ENCODE measurements around the gene OCIAD1. TPM values are rescaled to one million over a fixed set of nuclear protein-coding genes. Genes with fewer than 3 reads are reported as not detected.

Gene OCIAD1
- total RNA-seq, 4 donors from 2014 or later = 63.5 to 120 (median 76.5) TPM

- Histone ChIP-seq H3K27ac (no peak overlapping the region), H3K9me3 (no peaks in the 10 kb centered on the region), H3K27me3 (no peaks in the 10 kb centered on the region), H3K4me3 (no peak overlapping the region), H3K36me3 (peaks cover 0 to 55% (median 4%) of the 10 kb centered on the region in 3 donors), H3K4me1 (no peaks in the 10 kb centered on the region)
- no peak for DNase-seq
- TF ChIP-seq, protein P1, sequence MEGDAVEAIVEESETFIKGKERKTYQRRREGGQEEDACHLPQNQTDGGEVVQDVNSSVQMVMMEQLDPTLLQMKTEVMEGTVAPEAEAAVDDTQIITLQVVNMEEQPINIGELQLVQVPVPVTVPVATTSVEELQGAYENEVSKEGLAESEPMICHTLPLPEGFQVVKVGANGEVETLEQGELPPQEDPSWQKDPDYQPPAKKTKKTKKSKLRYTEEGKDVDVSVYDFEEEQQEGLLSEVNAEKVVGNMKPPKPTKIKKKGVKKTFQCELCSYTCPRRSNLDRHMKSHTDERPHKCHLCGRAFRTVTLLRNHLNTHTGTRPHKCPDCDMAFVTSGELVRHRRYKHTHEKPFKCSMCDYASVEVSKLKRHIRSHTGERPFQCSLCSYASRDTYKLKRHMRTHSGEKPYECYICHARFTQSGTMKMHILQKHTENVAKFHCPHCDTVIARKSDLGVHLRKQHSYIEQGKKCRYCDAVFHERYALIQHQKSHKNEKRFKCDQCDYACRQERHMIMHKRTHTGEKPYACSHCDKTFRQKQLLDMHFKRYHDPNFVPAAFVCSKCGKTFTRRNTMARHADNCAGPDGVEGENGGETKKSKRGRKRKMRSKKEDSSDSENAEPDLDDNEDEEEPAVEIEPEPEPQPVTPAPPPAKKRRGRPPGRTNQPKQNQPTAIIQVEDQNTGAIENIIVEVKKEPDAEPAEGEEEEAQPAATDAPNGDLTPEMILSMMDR (IDR thresholded peaks at IDR 0.05) = no peak
- no peak for TF ChIP-seq POLR2A (IDR thresholded peaks at IDR 0.05)
These were observed 60.2 kb downstream of the OCIAD1 start for GRCh38 chr4:48891028-48891619.

DNA sequence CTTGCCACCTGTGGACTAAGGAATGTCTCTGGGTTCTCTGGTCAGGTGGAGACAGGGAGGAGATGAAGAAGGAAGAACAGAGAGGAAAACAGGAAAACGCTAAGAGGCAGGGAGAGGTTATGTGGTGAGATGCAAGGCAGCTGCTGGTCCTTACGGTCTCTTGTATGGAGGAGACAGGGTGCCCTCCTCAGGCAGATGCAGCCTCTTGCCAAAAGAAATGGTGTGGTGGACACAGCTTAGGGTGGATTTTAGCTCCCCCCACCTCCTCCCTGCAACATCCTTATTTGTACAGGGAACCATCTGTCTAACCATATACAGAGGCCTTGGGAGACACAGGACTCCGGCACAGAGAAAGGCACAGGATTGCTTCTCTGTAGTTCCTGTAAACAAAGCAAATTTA, 66.0 kb downstream of the OCIAD1 start:
- Histone ChIP-seq H3K4me3 (no peak overlapping the region), H3K9me3 (no peaks in the 10 kb centered on the region), H3K4me1 (no peaks in the 10 kb centered on the region), H3K27ac (no peak overlapping the region), H3K27me3 (no peaks in the 10 kb centered on the region), H3K36me3 (peaks cover 0 to 69% (median under 1%) of the 10 kb centered on the region in 3 donors)
- DNase-seq = no peak
- no peak for TF ChIP-seq POLR2A (IDR thresholded peaks at IDR 0.05)
- TF ChIP-seq, protein P1 (IDR thresholded peaks at IDR 0.05) = no peak

- no peak overlapping the region for H3K27ac ChIP-seq
- TF ChIP-seq, protein P1 (IDR thresholded peaks at IDR 0.05) = no peak
- TF ChIP-seq POLR2A (IDR thresholded peaks at IDR 0.05) = no peak
- H3K9me3 ChIP-seq = no peaks in the 10 kb centered on the region
- H3K4me1 ChIP-seq = no peaks in the 10 kb centered on the region
- no peaks in the 10 kb centered on the region for H3K27me3 ChIP-seq
- peaks cover 0 to 69% (median 0%) of the 10 kb centered on the region in 3 donors for H3K36me3 ChIP-seq
- DNase-seq = no peak
- no peak overlapping the region for H3K4me3 ChIP-seq
These were observed 68.0 kb downstream of the OCIAD1 start for GRCh38 chr4:48898733-48899431.

- H3K27me3 ChIP-seq = no peaks in the 10 kb centered on the region
- TF ChIP-seq POLR2A (IDR thresholded peaks at IDR 0.05) = no peak
- TF ChIP-seq, protein P1 (IDR thresholded peaks at IDR 0.05) = no peak
- H3K4me3 ChIP-seq = no peak overlapping the region
- H3K27ac ChIP-seq = no peak overlapping the region
- DNase-seq = no peak
- H3K9me3 ChIP-seq = no peaks in the 10 kb centered on the region
- no peaks in the 10 kb centered on the region for H3K4me1 ChIP-seq
- H3K36me3 ChIP-seq = peaks cover 0 to 69% (median 0%) of the 10 kb centered on the region in 3 donors
These were observed 68.5 kb downstream of the OCIAD1 start for GRCh38 chr4:48899432-48899749.

GRCh38 chr4:48899950-48900349, 69.1 kb downstream of the OCIAD1 start:
- Histone ChIP-seq H3K9me3 (no peaks in the 10 kb centered on the region), H3K4me1 (peaks cover 0 to 3% (median under 1%) of the 10 kb centered on the region in 4 donors), H3K4me3 (no peak overlapping the region), H3K27ac (no peak overlapping the region), H3K36me3 (peaks cover 0 to 64% (median 0%) of the 10 kb centered on the region in 3 donors), H3K27me3 (no peaks in the 10 kb centered on the region)
- TF ChIP-seq POLR2A (IDR thresholded peaks at IDR 0.05) = no peak
- TF ChIP-seq, protein P1 (IDR thresholded peaks at IDR 0.05) = no peak
- DNase-seq = no peak

Data from Peyer's patch (tissue), 4 donors.